GM23248 (cell line): Measurements from ENCODE around the gene CCDC34. TPM values are rescaled to one million over a fixed set of nuclear protein-coding genes. Genes with fewer than 3 reads are reported as not detected.

ENCODE experiments used
- DNase-seq: peaks from one replicate; pipeline ENCODE4 v3.0.0-alpha.2; 2015
- H2AFZ ChIP-seq: fragments of 200-600 bp; sonication (generic); 2 replicates; pipeline ENCODE4 v1.6.1; 2016; ENCODE audit warnings: antibody characterized with exemption
- H3F3A ChIP-seq: fragments of 200-600 bp; sonication (generic); 2 replicates; pipeline ENCODE4 v1.6.1; 2016; ENCODE audit warnings: mild to moderate bottlenecking, antibody characterized with exemption, mixed run types; ENCODE audit not compliant: insufficient read depth
- H3K27ac ChIP-seq: fragments of 200-600 bp; sonication (generic); 2 replicates; pipeline ENCODE4 v1.5.1; 2016; ENCODE audit warnings: mild to moderate bottlenecking
- H3K27me3 ChIP-seq: fragments of 200-600 bp; sonication (generic); replicated peaks from 2 replicates; pipeline ENCODE4 v1.6.1; 2016; ENCODE audit warnings: mild to moderate bottlenecking; ENCODE audit not compliant: insufficient read depth
- H3K36me3 ChIP-seq: fragments of 200-600 bp; sonication (generic); 2 replicates; pipeline ENCODE4 v1.6.1; 2016; ENCODE audit warnings: low read depth, mild to moderate bottlenecking
- H3K4me1 ChIP-seq: fragments of 200-600 bp; sonication (generic); 2 replicates; pipeline ENCODE4 v1.6.1; 2016; ENCODE audit warnings: mild to moderate bottlenecking; ENCODE audit not compliant: insufficient read depth
- H3K4me2 ChIP-seq: fragments of 200-600 bp; sonication (generic); one replicate; pipeline ENCODE4 v1.6.1; 2016; ENCODE audit warnings: mild to moderate bottlenecking; ENCODE audit not compliant: unreplicated experiment
- H3K4me3 ChIP-seq: fragments of 200-600 bp; sonication (generic); 2 replicates; pipeline ENCODE4 v1.5.1; 2016; ENCODE audit warnings: mild to moderate bottlenecking
- H3K79me2 ChIP-seq: fragments of 200-600 bp; sonication (generic); 2 replicates; pipeline ENCODE4 v1.6.1; 2016; ENCODE audit warnings: mild to moderate bottlenecking; ENCODE audit not compliant: insufficient read depth
- H3K9ac ChIP-seq: fragments of 200-600 bp; sonication (generic); 2 replicates; pipeline ENCODE4 v1.6.1; 2016; ENCODE audit warnings: mild to moderate bottlenecking
- H3K9me2 ChIP-seq: fragments of 200-600 bp; sonication (generic); 2 replicates; pipeline ENCODE4 v1.6.1; 2016; ENCODE audit warnings: mixed run types, mild to moderate bottlenecking, moderate library complexity; ENCODE audit not compliant: insufficient read depth
- H3K9me3 ChIP-seq: fragments of 200-600 bp; sonication (generic); one replicate; pipeline ENCODE4 v1.6.1; 2017; ENCODE audit warnings: low read depth
- H4K20me1 ChIP-seq: fragments of 200-600 bp; sonication (generic); 2 replicates; pipeline ENCODE4 v1.6.0; 2016; ENCODE audit not compliant: insufficient read depth
- EZH2 ChIP-seq: fragments of 200-600 bp; sonication (generic); IDR thresholded peaks from 2 replicates; pipeline ENCODE4 v1.6.1; 2018; ENCODE audit warnings: antibody characterized with exemption, mild to moderate bottlenecking; ENCODE audit not compliant: insufficient read depth, poor library complexity, severe bottlenecking
- EZH2phosphoT487 ChIP-seq: fragments of 200-600 bp; sonication (generic); IDR thresholded peaks from 2 replicates; pipeline ENCODE4 v1.6.1; 2018; ENCODE audit warnings: antibody characterized with exemption, moderate library complexity, mild to moderate bottlenecking, low read depth; ENCODE audit not compliant: insufficient read depth
- WGBS, 2 experiments: methylation state at CpG; one replicate each; pipeline ENCODE4 v1.1.6; 2015 to 2017; ENCODE audit warnings: low lambda C conversion rate in 2 of 2, low coverage in 1 of 2; ENCODE audit errors: missing lambda C conversion rate in 2 of 2; 5-methylcytosine and 5-hydroxymethylcytosine counted together
- in situ Hi-C: fragments of 300-500 bp; cut with MboI; formaldehyde crosslinking; loops from 2 replicates; pipeline ENCODE4 v1.15.0; 2020
- polyA plus RNA-seq: library from polyadenylated mRNA; unstranded; fragments of >200 nt; fragmentation: Nextera tagmentation; extraction: Ambion mirVana; gene quantifications from 2 replicates; pipeline ENCODE4 v1.2.1, GENCODE V29; 2016
- total RNA-seq: library from RNA; depleted of rRNA; stranded (reverse); fragments of >200 nt; shearing (Covaris generic); gene quantifications from 2 replicates; pipeline ENCODE4 v1.2.3, GENCODE V29; 2014

CCDC34 gene
- total and polyA plus RNA-seq, 2 experiments from 2014 or later: 5.7 to 7.8 TPM

- Histone ChIP-seq H3K79me2 (no peaks in the 10 kb centered on the region), H3K9me2 (no peaks in the 10 kb centered on the region), H3K9me3 (no peaks in the 10 kb centered on the region), H3K36me3 (no peaks in the 10 kb centered on the region), H3K4me3 (no peak overlapping the region), H4K20me1 (no peaks in the 10 kb centered on the region), H3K27ac (no peak overlapping the region), H3F3A (0 out of 2 replicates have a peak, but pooled peaks cover 2% of the 10 kb centered on the region), H3K27me3 (no peaks in the 10 kb centered on the region), H2AFZ (no peak overlapping the region), H3K9ac (no peak overlapping the region), H3K4me2 (no peak overlapping the region), H3K4me1 (peaks cover 3% of the 10 kb centered on the region)
- DNase-seq: no peak
- no peak for TF ChIP-seq EZH2
- no peak for TF ChIP-seq EZH2phosphoT487
- in situ Hi-C loops: no loop called here
Measured at GRCh38 chr11:27307232-27307631, 55.8 kb downstream of the CCDC34 start.

GRCh38 chr11:27305751-27306150 lies 57.3 kb downstream of the CCDC34 start:
- Histone ChIP-seq H3F3A (peaks cover 14% of the 10 kb centered on the region; the same call in 1 of the 2 replicates), H3K4me2 (no peak overlapping the region), H3K27me3 (no peaks in the 10 kb centered on the region), H3K27ac (no peak overlapping the region), H3K9me3 (no peaks in the 10 kb centered on the region), H3K79me2 (no peaks in the 10 kb centered on the region), H3K9ac (no peak overlapping the region), H3K4me1 (peaks cover 6% of the 10 kb centered on the region; the same call in 1 of the 2 replicates), H4K20me1 (no peaks in the 10 kb centered on the region), H2AFZ (no peak overlapping the region), H3K9me2 (no peaks in the 10 kb centered on the region), H3K4me3 (no peak overlapping the region), H3K36me3 (no peaks in the 10 kb centered on the region)
- DNase-seq: no peak
- in situ Hi-C loops: no loop called here
- TF ChIP-seq EZH2 (no peak), EZH2phosphoT487 (no peak)
- 95 to 96% methylated on average over 3 of the region's 3 CpGs for WGBS, 2 experiments

- Histone ChIP-seq H3K9me3 (no peaks in the 10 kb centered on the region), H3K9ac (no peak overlapping the region), H3K9me2 (no peaks in the 10 kb centered on the region), H3K4me2 (no peak overlapping the region), H3F3A (peaks cover 14% of the 10 kb centered on the region; the same call in 1 of the 2 replicates), H3K4me3 (no peak overlapping the region), H3K27ac (no peak overlapping the region), H3K4me1 (peaks cover 6% of the 10 kb centered on the region; the same call in 1 of the 2 replicates), H2AFZ (no peak overlapping the region), H3K79me2 (no peaks in the 10 kb centered on the region), H3K27me3 (no peaks in the 10 kb centered on the region), H3K36me3 (no peaks in the 10 kb centered on the region), H4K20me1 (no peaks in the 10 kb centered on the region)
- WGBS, 2 experiments: 76 to 79% methylated on average over 6 to 8 of the region's 8 CpGs
- no peak for TF ChIP-seq EZH2
- no peak for TF ChIP-seq EZH2phosphoT487
- in situ Hi-C loops: no loop called here
- DNase-seq: no peak
Measured at GRCh38 chr11:27304514-27304913, 58.5 kb downstream of the CCDC34 start.

- Histone ChIP-seq H2AFZ (no peak overlapping the region), H3K4me2 (no peak overlapping the region), H3K4me3 (no peak overlapping the region), H3K79me2 (no peaks in the 10 kb centered on the region), H3K36me3 (no peaks in the 10 kb centered on the region), H3F3A (peaks cover 14% of the 10 kb centered on the region; the same call in 1 of the 2 replicates), H3K4me1 (peaks cover 6% of the 10 kb centered on the region; the same call in 1 of the 2 replicates), H3K27me3 (no peaks in the 10 kb centered on the region), H3K9me3 (no peaks in the 10 kb centered on the region), H3K9ac (no peak overlapping the region), H3K27ac (no peak overlapping the region), H4K20me1 (no peaks in the 10 kb centered on the region), H3K9me2 (no peaks in the 10 kb centered on the region)
- in situ Hi-C loops: no loop called here
- TF ChIP-seq EZH2: no peak
- WGBS, 2 experiments: 74 to 77% methylated on average over 5 of the region's 5 CpGs
- no peak for DNase-seq
Measured at GRCh38 chr11:27303903-27304302, 59.1 kb downstream of the CCDC34 start.

- H3F3A ChIP-seq: peaks cover 14% of the 10 kb centered on the region; the same call in 1 of the 2 replicates
- no peaks in the 10 kb centered on the region for H3K27me3 ChIP-seq
- no peaks in the 10 kb centered on the region for H3K9me2 ChIP-seq
- no peaks in the 10 kb centered on the region for H3K9me3 ChIP-seq
- no peak overlapping the region for H3K4me3 ChIP-seq
- TF ChIP-seq EZH2: no peak
- no peak for TF ChIP-seq EZH2phosphoT487
- H3K4me2 ChIP-seq: no peak overlapping the region
- H2AFZ ChIP-seq: no peak overlapping the region
- peak overlapping the region; percentile 4; the same call in 1 of the 2 replicates for H3K27ac ChIP-seq
- no peak overlapping the region for H3K9ac ChIP-seq
- peaks cover 9% of the 10 kb centered on the region; the same call in 1 of the 2 replicates for H3K4me1 ChIP-seq
- no peaks in the 10 kb centered on the region for H4K20me1 ChIP-seq
- in situ Hi-C loops: no loop called here
- DNase-seq: peak; percentile 43
- no peaks in the 10 kb centered on the region for H3K36me3 ChIP-seq
- H3K79me2 ChIP-seq: no peaks in the 10 kb centered on the region
Measured at GRCh38 chr11:27300974-27301373, 62.0 kb downstream of the CCDC34 start.
